Stimulated activated CD8-positive, alpha-beta memory T cell treated with anti-CD3 and anti-CD28 coated beads, Interleukin-7, amount 100 ng/mL, for 1 hour (primary cell): ENCODE measurements around the gene GCC2.
"Not testable (repeated sequence)": the region's sequence is repeated elsewhere in the genome, so short reads cannot be mapped to it uniquely, and the experiment has no call there.

Experiments used
- DNase-seq, 2 donors: peaks; one replicate each; pipeline ENCODE4 v3.0.0-alpha.2; 2020; ENCODE audit warnings: low read depth in 2 of 2

GCC2 gene

DNA sequence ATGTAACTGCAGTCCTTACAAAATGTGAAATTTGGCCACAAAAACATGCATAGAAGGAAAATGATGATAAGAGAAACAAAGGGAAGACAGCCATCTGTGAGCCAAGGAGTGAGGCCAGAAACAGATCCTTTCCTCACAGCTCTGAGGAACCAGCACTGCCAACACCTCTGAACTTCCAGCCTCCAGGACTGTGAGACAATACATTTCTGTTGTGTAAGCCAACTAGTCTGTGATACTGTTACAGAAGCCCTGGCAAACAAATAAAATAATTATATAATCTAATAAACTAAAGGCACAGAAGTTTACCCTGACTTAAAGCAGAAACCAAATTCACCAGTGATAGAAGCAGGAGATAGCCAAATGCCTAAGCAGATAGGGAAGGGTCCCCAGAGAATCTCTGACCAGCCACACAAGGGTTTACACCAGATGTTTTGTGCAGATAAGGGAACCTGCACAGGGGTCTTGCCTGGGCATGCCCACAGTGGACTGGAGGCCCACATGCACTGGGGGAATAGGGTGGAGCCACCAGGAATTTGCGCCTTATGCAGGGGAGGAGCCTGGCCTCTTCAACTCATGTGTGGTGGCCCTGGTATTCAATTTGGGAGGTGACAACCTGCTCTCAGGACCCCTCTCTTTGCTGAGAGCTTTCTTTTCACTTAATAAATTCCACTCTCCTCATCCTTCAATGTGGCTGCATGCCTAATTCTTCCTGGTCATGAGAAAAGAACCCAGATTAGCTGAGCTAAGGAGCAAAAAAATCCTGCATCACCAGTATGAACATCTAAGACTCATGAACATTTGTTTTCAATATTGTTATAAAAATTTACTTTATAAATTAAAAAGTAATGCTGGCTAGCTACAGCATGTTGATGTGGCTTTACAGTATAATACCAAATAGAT, 3.8 kb upstream of the GCC2 start:
- DNase-seq: no peak

GRCh38 chr2:108446703-108447102, 2.3 kb upstream of the GCC2 start:
- DNase-seq: no peak

- DNase-seq: no peak
These were observed 894 bp upstream of the GCC2 start for GRCh38 chr2:108447947-108448677.

DNA sequence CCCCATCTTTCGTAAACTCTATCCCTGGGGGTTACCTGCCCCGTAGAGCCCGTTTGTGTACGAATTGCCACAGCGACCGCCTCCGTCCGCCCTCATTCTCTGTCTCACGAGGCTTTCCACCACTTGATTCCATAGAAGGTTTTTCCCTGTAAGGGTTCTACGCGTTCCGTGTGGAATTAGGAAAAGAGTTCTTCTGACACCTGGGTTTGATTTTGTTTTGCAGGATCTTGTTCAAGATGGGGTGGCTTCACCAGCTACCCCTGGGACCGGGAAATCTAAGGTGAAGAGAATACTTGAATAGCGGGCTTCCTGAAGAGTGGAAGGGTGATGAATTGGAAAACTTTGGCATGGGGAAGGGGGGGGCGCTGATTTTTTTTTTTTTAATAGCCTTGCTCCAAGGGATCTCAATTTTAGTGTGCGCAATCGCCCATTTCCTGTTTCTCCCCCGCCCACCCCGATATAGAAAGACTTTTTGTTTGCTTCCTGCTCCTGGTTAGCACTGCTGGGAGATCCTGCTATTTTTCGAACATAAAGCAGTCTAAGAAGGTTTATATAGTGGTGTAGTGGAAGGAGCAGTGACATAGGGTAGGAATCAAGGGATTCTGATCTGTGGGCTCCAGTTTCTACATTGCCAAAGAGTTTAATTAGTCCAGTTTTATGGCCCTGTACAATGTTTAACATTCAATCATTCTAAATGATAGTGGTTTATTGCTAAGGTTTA, 564 bp downstream of the GCC2 start:
- no peak for DNase-seq

DNA sequence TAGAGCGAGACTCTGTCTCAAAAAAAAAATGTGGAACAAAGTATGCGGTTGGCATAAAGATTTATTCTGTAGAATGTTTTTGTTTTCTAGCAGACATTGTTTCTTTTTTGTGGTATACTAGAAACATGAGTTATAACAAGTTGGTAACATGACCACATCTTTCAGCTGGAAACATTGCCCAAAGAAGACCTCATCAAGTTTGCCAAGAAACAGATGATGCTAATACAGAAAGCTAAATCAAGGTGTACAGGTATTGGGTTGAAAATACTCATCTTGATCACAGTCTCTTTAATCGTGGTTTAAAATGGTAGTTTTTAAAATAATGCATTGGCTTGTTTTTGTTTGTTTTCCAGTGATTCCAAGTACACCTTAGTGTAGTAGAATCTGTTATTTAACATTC, 1.9 kb downstream of the GCC2 start:
- no peak for DNase-seq

DNA sequence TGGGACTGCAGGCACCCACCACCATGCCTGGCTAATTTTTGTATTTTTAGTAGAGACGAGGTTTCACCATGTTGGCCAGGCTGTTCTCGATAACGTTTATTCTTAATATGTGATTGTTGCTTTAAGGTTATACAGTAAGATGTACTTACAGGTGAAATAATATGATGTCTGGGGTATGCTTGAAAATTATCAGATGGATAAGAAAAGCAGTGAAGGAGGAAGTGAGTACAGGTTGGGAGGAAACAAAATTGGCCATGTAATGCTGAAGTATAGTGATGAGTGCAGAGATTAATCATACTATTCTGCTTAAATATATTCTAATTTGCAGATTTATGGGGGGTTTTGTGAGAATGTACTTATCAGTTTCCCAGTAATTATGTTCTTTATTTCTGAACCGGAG, 3.0 kb downstream of the GCC2 start:
- no peak for DNase-seq

DNA sequence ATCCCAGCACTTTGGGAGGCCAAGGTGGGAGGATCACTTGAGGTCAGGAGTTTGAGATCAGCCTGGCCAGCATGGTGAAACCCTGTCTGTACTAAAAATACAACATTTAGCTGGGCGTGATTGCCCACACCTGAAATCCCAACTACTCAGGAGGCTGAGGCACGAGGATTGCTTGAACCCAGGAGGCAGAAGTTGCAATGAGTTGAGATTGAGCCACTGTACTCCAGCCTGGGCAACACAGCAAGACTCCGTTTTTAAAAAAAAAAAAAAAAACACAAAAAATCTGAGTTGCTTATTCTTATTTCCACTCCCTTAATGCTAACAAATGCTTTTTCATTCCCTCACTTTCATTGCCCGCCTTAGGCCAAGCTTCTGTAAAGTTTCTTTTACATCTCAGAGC, 4.5 kb downstream of the GCC2 start:
- not testable (repeated sequence) for DNase-seq

GRCh38 chr2:108454440-108454839, 5.4 kb downstream of the GCC2 start:
- DNase-seq: no peak

- no peak for DNase-seq
These were observed 6.6 kb downstream of the GCC2 start for GRCh38 chr2:108455571-108455970.

GRCh38 chr2:108458082-108458481, 9.1 kb downstream of the GCC2 start:
- no peak for DNase-seq

DNA sequence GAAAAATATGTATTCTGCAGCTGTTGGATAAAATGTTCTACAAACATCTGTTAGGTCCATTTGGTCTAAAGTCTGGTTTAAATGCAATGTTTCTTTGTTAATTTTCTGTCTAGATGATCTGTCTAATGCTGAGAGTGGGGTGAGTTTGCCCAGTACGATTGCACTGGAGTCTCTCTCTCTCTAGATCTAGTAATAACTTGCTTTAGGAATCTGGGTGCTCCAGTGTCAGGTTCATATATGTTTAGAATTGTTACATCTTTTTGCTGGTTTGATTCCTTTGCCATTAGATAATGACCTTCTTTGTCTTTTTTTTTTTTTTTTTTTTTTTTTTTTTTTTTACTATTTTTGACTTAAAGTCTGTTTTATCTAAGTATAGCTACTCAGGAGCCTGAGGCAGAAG, 10.4 kb downstream of the GCC2 start:
- no peak for DNase-seq

GRCh38 chr2:108460345-108461037, 11.5 kb downstream of the GCC2 start:
- DNase-seq: no peak

DNA sequence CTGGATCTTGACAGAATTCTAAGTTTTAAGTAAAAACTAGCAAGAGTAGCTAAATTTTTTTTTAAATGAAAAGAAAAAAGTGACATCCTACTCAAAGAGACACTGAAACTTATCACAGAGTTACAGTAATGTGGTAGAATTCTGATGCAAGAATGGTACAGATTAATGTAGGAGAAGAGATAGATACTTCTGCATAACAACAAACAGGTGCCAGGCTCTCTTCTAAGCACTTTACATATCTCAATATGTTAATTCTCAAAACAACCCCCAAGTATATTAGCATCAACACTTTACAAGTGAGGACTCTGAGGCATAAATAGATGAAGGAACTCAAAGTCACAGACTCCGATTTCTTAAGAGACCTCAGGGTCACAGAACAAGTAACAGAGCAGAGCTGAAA, 28.1 kb downstream of the GCC2 start:
- no peak for DNase-seq

DNA sequence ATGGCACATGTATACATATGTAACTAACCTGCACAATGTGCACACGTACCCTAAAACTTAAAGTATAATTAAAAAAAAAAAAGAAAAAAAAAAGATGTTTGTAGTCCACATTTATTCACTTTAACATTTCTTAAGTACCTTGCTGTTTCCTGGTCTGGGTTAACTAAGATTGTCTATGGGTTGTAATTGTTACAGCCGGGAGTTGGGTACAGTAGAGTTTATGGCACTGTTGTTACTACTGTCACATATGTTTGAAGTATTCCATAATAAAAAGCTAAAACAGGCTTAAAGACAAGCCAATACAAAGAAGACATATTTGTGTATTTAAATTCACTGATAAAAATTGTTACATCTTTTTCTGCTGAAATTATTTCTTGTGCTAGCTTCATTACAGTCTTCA, 36.2 kb downstream of the GCC2 start:
- no peak for DNase-seq

DNA sequence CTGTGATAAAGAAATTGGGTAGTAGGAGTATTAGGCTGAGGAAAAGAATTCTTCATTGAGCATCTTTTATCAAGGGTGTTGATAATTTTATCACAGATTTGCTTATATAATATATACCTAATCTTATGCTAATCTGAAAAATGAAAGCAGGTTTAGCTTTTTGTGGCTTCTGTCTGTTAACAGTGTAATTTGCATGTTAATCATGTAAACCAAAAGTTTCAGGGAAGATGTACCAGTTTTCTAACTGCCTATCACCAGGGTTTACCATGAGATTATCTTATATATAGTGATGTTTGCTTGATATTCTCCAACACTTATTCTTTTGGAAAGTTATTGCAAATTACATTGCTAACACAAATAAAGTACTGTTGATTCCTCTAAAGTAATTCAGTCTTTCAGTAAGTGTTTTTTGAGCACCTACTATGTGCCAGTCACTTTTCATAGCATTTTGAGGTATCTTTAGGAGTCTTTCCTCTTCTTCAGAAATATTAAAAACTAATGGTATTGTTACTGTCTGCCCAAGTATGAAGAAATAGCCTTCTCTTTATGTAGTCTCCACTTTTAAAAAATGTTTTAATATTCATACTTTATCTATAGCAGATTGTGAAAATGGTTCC, 41.6 kb downstream of the GCC2 start:
- DNase-seq: no peak

DNA sequence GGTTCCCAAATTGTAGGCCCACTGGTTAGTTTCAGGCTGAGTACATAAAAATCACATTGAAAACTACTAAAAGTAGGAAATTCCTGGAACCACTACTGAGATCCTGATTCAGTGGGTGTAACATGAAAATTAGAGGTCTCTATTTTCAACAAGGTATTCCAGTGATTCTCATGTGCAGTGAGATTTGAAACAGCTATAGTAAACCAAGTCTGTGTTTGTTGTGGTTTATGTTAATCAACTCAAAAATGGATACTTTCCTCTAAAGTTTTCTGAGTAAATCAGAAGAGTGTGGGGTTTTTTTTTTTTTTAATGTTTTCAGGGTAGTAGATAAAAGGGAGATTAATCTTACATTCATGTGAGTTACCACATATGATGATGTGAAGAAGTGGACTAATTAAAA, 42.8 kb downstream of the GCC2 start:
- DNase-seq: no peak

DNA sequence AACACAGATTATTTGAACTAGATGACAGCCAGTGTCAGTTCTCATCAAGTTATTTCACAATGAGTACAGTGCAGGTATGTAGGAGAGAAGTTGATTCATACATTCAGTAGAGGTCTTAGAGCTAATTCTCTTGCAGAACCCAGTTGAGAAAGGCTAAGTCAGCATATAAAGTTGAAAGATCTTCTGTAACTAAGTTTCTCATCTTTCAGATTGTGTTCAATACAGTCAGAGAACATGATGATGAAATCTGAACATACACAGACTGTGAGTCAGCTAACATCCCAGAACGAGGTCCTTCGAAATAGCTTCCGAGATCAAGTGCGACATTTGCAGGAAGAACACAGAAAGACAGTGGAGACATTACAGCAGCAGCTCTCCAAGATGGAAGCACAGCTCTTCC, 43.4 kb downstream of the GCC2 start:
- DNase-seq: no peak

DNA sequence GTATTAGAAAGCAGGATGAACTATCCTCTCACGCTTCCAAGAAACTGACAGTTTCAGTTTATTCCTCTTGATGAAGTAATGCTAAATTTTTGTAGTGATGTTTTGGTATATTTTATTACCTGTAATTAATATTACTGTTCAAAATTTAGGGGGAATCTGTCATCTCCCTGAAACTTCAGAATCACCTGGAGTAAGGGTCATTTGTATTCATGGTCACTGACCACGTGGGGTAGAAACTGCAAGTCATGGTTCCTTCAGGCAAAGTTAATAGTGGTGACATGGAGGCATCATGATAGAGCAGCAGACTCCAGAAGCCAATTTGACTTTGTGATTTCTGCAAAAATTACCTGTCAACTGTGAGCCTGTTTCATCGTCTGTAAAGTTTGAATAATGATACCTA, 47.2 kb downstream of the GCC2 start:
- not testable (repeated sequence) for DNase-seq

DNA sequence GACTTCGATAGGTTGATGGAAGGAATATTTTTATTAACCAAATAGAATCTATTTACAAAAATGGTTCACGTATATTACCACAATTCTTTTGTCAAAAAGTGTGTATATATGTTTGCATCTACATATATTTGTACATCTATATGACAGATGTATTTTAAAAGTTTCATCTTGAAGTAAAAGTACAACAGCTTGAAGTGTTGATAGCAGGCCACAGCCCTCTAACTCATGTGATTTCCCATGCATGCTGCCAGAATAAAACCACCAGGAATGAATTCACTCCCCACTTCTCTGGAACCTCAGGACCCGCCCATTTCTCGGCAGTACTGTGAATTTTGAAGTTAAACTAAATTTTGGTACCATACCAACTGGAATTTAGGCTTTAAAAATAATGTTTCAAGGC, 58.6 kb downstream of the GCC2 start:
- not testable (repeated sequence) for DNase-seq

DNA sequence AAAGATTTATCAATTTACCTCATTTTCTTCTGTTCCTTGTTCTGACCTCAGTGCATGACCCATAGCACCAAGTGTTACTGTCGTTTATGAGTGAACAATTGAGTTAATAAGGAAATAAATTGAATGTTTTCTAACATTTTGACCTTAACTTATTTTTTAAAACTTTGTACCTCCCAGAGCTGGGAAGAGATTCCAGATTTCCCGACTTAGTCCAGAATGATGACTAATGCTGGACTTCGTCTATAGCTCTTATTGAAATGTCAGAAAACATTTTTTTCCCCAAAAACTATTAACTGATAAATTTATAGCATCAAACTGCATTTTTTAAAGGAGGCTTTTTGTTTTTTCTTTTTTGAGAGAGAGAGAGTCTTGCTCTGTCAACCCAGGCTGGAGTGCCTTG, 63.4 kb downstream of the GCC2 start:
- DNase-seq: not testable (repeated sequence)

DNA sequence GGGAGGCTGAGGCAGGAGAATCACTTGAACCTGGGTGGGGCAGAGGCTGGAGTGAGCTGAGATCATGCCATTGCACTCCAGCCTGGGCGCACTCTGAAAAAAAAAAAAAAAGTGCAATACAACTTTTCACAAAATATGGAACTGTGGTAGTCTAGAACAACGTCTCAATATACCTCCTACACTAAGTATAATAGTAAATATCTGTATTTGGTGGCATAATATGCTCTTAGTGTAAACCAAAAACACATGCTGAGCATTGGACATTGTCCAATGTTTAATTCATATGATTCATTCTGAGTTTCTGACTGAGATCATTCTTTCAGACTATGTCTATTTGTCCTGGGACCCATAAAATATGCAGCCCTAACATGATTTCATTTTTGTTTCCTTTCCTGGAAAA, 65.5 kb downstream of the GCC2 start:
- DNase-seq: not testable (repeated sequence)
